K562 (cell line): ENCODE measurements around the gene CYP51A1. TPM values are rescaled to one million over a fixed set of nuclear protein-coding genes. Genes with fewer than 3 reads are reported as not detected.

Experiments
- C11orf30 ChIP-seq: fragments of 450-650 bp; IDR thresholded peaks from 2 replicates; pipeline ENCODE4 v1.6.1; 2016; ENCODE audit warnings: low read depth, mild to moderate bottlenecking
- ETV1 ChIP-seq: fragments of 450-650 bp; conservative IDR thresholded peaks from 2 replicates; pipeline ENCODE4 v1.6.1; 2016; ENCODE audit warnings: missing genetic modification characterization, control low read depth, low read depth, missing compliant biosample characterization
- FOXJ2 ChIP-seq: fragments of 200-800 bp; sonication (Bioruptor generic); IDR thresholded peaks from 2 replicates; pipeline ENCODE4 v1.6.1; 2016; ENCODE audit warnings: missing genetic modification characterization, missing compliant biosample characterization
- MTA2 ChIP-seq: fragments of 450-650 bp; IDR thresholded peaks from 2 replicates; pipeline ENCODE4 v1.6.1; 2016; ENCODE audit warnings: low read depth
- NFIC ChIP-seq: fragments of 450-650 bp; IDR thresholded peaks from 2 replicates; pipeline ENCODE4 v1.6.1; 2017; ENCODE audit warnings: mild to moderate bottlenecking, inconsistent platforms
- NR2C2 ChIP-seq, 2 experiments: fragments of 200-800 bp in 1 of 2; sonication (Bioruptor generic) in 1 of 2; sonication (generic) in 1 of 2; formaldehyde crosslinking in 1 of 2; IDR thresholded peaks; 2 replicates each; pipeline versions ENCODE4 v1.6.1 to v1.8.0; 2016 to 2022; ENCODE audit warnings: mild to moderate bottlenecking in 1 of 2, missing compliant biosample characterization in 1 of 2, missing genetic modification characterization in 1 of 2, missing genetic modification reagents in 1 of 2
- PHB2 ChIP-seq: fragments of 450-650 bp; IDR thresholded peaks from 2 replicates; pipeline ENCODE4 v1.6.1; 2017; ENCODE audit warnings: low read depth
- PRDM10 ChIP-seq: fragments of 450-650 bp; IDR thresholded peaks from 2 replicates; pipeline ENCODE4 v1.6.1; 2018; ENCODE audit not compliant: partially characterized antibody
- PYGO2 ChIP-seq: fragments of 450-650 bp; IDR thresholded peaks from 2 replicates; pipeline ENCODE4 v1.6.1; 2016; ENCODE audit warnings: mild to moderate bottlenecking, missing genetic modification characterization, moderate library complexity, missing compliant biosample characterization
- SIN3A ChIP-seq, 2 experiments: fragments of 150-350 bp in 1 of 2; IDR thresholded peaks; 2 replicates each; pipeline ENCODE4 v1.6.1; 2011 to 2016; ENCODE audit warnings: borderline replicate concordance in 2 of 2, low read depth in 2 of 2, low read length in 2 of 2, mild to moderate bottlenecking in 2 of 2, moderate library complexity in 2 of 2; ENCODE audit not compliant: control insufficient read depth in 1 of 2
- SMC3 ChIP-seq: conservative IDR thresholded peaks from 2 replicates; pipeline ENCODE4 v1.6.1; 2011; ENCODE audit warnings: low read depth, low read length, improper control_type of control experiment; ENCODE audit not compliant: insufficient read depth
- SPI1 ChIP-seq: IDR thresholded peaks from 2 replicates; pipeline ENCODE4 v1.6.1; 2011; ENCODE audit warnings: low read depth, low read length, control low read depth, borderline replicate concordance
- TCF3 ChIP-seq: sonication (generic); formaldehyde crosslinking; IDR thresholded peaks from 2 replicates; pipeline ENCODE4 v1.4.0; 2020; ENCODE audit warnings: mild to moderate bottlenecking, missing genetic modification reagents
- ZMIZ1 ChIP-seq, 2 experiments: fragments of 150-350 bp in 1 of 2; IDR thresholded peaks; 2 replicates each; pipeline ENCODE4 v1.6.1; 2012 to 2016; ENCODE audit warnings: low read depth in 2 of 2, low read length in 2 of 2, mild to moderate bottlenecking in 1 of 2, moderate library complexity in 1 of 2
- ZNF140 ChIP-seq: fragments of 250-450 bp; sonication (Bioruptor Pico); IDR thresholded peaks from 2 replicates; pipeline ENCODE4 v1.8.0; 2021; ENCODE audit warnings: moderate library complexity, mild to moderate bottlenecking, inconsistent platforms
- ZNF232 ChIP-seq: sonication (generic); formaldehyde crosslinking; IDR thresholded peaks from 2 replicates; pipeline ENCODE4 v1.8.0; 2022; ENCODE audit warnings: mild to moderate bottlenecking, missing genetic modification reagents
- ZNF695 ChIP-seq: fragments of 450-650 bp; formaldehyde crosslinking; IDR thresholded peaks from 2 replicates; pipeline ENCODE4 v1.4.0; 2020; ENCODE audit warnings: mild to moderate bottlenecking, moderate library complexity
- polyA plus RNA-seq, 8 experiments: library from polyadenylated mRNA; depleted of rRNA in 4 of 8; stranded (reverse) in 5 of 8; unstranded in 3 of 8; fragments of >200 nt; fragmentation: Nextera tagmentation in 2 of 8; fragmentation: Illumina TruSeq in 1 of 8; extraction: Ambion mirVana in 2 of 8; extraction: Trizol in 1 of 8; gene quantifications; 2 replicates each; pipeline versions ENCODE4 v1.2.1 to v1.2.3, GENCODE V29; 2011 to 2014; ENCODE audit warnings: inconsistent platforms in 1 of 8, missing spikeins in 1 of 8
- total RNA-seq, 7 experiments: library from RNA; depleted of rRNA in 6 of 7; stranded (reverse); fragments of >200 nt in 6 of 7; fragmentation: Illumina TruSeq in 2 of 7; extraction: Trizol in 2 of 7; gene quantifications; 2 replicates each; pipeline versions ENCODE4 v1.2.1 to v1.2.3, GENCODE V29; 2011 to 2021; ENCODE audit warnings: low replicate concordance in 1 of 7
- TF ChIP-seq, protein P1 (sequence below), 2 experiments: fragments of 450-650 bp in 1 of 2; sonication (generic) in 1 of 2; formaldehyde crosslinking; conservative IDR thresholded peaks; 2 replicates each; pipeline versions ENCODE4 v1.4.0 to v1.8.1; 2020 to 2022; ENCODE audit warnings: mild to moderate bottlenecking in 1 of 2, missing genetic modification reagents in 1 of 2
- TF ChIP-seq, protein P2 (sequence below): fragments of 450-650 bp; formaldehyde crosslinking; IDR thresholded peaks from 2 replicates; pipeline ENCODE4 v1.4.0; 2022; ENCODE audit warnings: missing genetic modification characterization

CYP51A1 gene
- total and polyA plus RNA-seq, 9 of the 15 experiments (the other 6 are each of a cell fraction or from before 2014, with no cell fraction given), result 35.4 to 151 (median 80.3) TPM

GRCh38 chr7:92161271-92161670 lies 27.0 kb upstream of the CYP51A1 start (continued):
- peak; percentile 57; the same call in 1 of the 2 replicates for TF ChIP-seq FOXJ2 (tag)
- no peak for TF ChIP-seq SIN3A (IDR thresholded peaks at IDR 0.05; ENCODE audit: borderline replicate concordance in 2 of 2, control insufficient read depth in 1 of 2, low read depth in 2 of 2, low read length in 2 of 2)
- TF ChIP-seq, protein P1, sequence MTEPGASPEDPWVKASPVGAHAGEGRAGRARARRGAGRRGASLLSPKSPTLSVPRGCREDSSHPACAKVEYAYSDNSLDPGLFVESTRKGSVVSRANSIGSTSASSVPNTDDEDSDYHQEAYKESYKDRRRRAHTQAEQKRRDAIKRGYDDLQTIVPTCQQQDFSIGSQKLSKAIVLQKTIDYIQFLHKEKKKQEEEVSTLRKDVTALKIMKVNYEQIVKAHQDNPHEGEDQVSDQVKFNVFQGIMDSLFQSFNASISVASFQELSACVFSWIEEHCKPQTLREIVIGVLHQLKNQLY (CRISPR knock-in tag; conservative IDR thresholded peaks at IDR 0.05), result no peak
- TF ChIP-seq SPI1, result no peak
- no peak for TF ChIP-seq SMC3
- TF ChIP-seq ZNF695 (CRISPR knock-in tag), result no peak
- TF ChIP-seq PYGO2 (tag), result 0 out of 2 replicates have a peak, but pooled peaks have one; percentile 47
- TF ChIP-seq NR2C2 (CRISPR knock-in tag; IDR thresholded peaks at IDR 0.05), result no peak
- 0 out of 2 replicates have a peak, but pooled peaks have one; percentile 42 for TF ChIP-seq NR2C2 (tag; IDR thresholded peaks at IDR 0.05)
- peak; percentile 78 for TF ChIP-seq NFIC
- peak; percentile 94 for TF ChIP-seq ETV1 (tag)
- no peak for TF ChIP-seq PRDM10
- peak in 1 of 2 experiments; percentile 76; a peak in 2 of 4 replicates for TF ChIP-seq ZMIZ1 (IDR thresholded peaks at IDR 0.05; ENCODE audit: low read depth in 2 of 2, low read length in 2 of 2)
- peak; percentile 66 for TF ChIP-seq MTA2
- no peak for TF ChIP-seq ZNF140 (CRISPR knock-in tag)
- peak; percentile 66 for TF ChIP-seq C11orf30
- TF ChIP-seq, protein P2, sequence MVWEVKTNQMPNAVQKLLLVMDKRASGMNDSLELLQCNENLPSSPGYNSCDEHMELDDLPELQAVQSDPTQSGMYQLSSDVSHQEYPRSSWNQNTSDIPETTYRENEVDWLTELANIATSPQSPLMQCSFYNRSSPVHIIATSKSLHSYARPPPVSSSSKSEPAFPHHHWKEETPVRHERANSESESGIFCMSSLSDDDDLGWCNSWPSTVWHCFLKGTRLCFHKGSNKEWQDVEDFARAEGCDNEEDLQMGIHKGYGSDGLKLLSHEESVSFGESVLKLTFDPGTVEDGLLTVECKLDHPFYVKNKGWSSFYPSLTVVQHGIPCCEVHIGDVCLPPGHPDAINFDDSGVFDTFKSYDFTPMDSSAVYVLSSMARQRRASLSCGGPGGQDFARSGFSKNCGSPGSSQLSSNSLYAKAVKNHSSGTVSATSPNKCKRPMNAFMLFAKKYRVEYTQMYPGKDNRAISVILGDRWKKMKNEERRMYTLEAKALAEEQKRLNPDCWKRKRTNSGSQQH (CRISPR knock-in tag), result peak; percentile 65; the same call in 1 of the 2 replicates
- peak; percentile 91 for TF ChIP-seq TCF3
- no peak for TF ChIP-seq ZNF232 (CRISPR knock-in tag)
- no peak for TF ChIP-seq PHB2
